Transverse colon (tissue), 3 donors: Measurements from ENCODE around the gene STRBP.

Source experiments
- EP300 ChIP-seq: sonication (generic); formaldehyde crosslinking; IDR thresholded peaks from one replicate; pipeline ENCODE4 v1.6.1; 2017; ENCODE audit warnings: antibody characterized with exemption, low read depth
- POLR2A ChIP-seq: fragments of 450-650 bp; IDR thresholded peaks from one replicate; pipeline ENCODE4 v1.6.1; 2016; ENCODE audit warnings: antibody characterized with exemption, mild to moderate bottlenecking, moderate library complexity
- TF ChIP-seq, protein P1 (sequence below), 5 experiments: fragments of 200-600 bp in 3 of 5; fragments of 450-650 bp in 2 of 5; sonication (generic) in 3 of 5; IDR thresholded peaks; 1 replicate in 2 of 5; 2 replicates in 3 of 5; pipeline ENCODE4 v1.5.1; 2016 to 2017; ENCODE audit warnings: antibody characterized with exemption in 5 of 5, inconsistent platforms in 3 of 5, mild to moderate bottlenecking in 2 of 5, moderate library complexity in 1 of 5

DNA sequence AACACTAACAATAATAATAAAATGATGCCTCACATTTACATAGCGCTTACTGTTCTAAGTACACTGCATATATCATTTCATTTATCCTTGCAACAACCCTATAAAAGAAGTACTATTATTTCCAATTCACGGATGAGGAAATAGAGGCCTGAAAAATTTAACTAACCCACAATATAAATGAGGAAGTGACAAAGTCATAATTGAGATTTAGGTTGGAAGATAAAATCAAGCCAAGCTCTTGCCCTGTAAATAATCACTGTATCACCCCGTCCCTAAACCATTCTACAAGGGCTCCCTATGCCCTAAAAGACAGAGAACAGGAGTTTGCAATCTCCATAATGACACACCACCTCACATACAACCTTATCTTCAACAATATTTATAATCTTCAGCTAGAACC lies 49.6 kb downstream of the STRBP start:
- TF ChIP-seq, protein P1, sequence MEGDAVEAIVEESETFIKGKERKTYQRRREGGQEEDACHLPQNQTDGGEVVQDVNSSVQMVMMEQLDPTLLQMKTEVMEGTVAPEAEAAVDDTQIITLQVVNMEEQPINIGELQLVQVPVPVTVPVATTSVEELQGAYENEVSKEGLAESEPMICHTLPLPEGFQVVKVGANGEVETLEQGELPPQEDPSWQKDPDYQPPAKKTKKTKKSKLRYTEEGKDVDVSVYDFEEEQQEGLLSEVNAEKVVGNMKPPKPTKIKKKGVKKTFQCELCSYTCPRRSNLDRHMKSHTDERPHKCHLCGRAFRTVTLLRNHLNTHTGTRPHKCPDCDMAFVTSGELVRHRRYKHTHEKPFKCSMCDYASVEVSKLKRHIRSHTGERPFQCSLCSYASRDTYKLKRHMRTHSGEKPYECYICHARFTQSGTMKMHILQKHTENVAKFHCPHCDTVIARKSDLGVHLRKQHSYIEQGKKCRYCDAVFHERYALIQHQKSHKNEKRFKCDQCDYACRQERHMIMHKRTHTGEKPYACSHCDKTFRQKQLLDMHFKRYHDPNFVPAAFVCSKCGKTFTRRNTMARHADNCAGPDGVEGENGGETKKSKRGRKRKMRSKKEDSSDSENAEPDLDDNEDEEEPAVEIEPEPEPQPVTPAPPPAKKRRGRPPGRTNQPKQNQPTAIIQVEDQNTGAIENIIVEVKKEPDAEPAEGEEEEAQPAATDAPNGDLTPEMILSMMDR (IDR thresholded peaks at IDR 0.05): no peak
- TF ChIP-seq EP300 (no peak), POLR2A (no peak)
